DOHH2 (cell line): Measurements from ENCODE around the gene MSI1.
"Not testable (repeated sequence)": the region's sequence is repeated elsewhere in the genome, so short reads cannot be mapped to it uniquely, and the experiment has no call there.

ENCODE experiments used
- H3F3A ChIP-seq: fragments of 200-600 bp; sonication (generic), shearing (Covaris generic); 2 replicates; pipeline ENCODE4 v1.6.0; 2016; ENCODE audit warnings: antibody characterized with exemption, mild to moderate bottlenecking; ENCODE audit not compliant: control insufficient read depth, insufficient read depth
- H3K27ac ChIP-seq: fragments of 200-600 bp; sonication (generic); 2 replicates; pipeline ENCODE4 v1.5.1; 2014; ENCODE audit warnings: low read depth, mild to moderate bottlenecking, low read length, moderate library complexity
- H3K27me3 ChIP-seq: fragments of 200-600 bp; sonication (generic); 2 replicates; pipeline ENCODE4 v1.6.1; 2014; ENCODE audit warnings: mild to moderate bottlenecking, low read length, mixed read lengths; ENCODE audit not compliant: control insufficient read depth
- H3K36me3 ChIP-seq: fragments of 200-600 bp; sonication (generic); 2 replicates; pipeline ENCODE4 v1.6.1; 2014; ENCODE audit warnings: mild to moderate bottlenecking, low read length, moderate library complexity, mixed read lengths; ENCODE audit not compliant: control insufficient read depth
- H3K4me1 ChIP-seq: fragments of 200-600 bp; sonication (generic); 2 replicates; pipeline ENCODE4 v1.6.1; 2014; ENCODE audit warnings: mild to moderate bottlenecking, low read length, mixed read lengths; ENCODE audit not compliant: control insufficient read depth
- H3K4me2 ChIP-seq: fragments of 200-600 bp; sonication (generic); 2 replicates; pipeline ENCODE4 v1.6.0; 2014; ENCODE audit warnings: mild to moderate bottlenecking, low read length, moderate library complexity
- H3K4me3 ChIP-seq: fragments of 200-600 bp; sonication (generic); 2 replicates; pipeline ENCODE4 v1.5.1; 2014; ENCODE audit warnings: mild to moderate bottlenecking, low read length, mixed read lengths
- H3K79me2 ChIP-seq: fragments of 200-600 bp; sonication (generic); 2 replicates; pipeline ENCODE4 v1.6.1; 2014; ENCODE audit warnings: mild to moderate bottlenecking, low read length, mixed read lengths; ENCODE audit not compliant: control insufficient read depth
- H3K9me2 ChIP-seq: fragments of 200-600 bp; sonication (generic); replicated peaks from 2 replicates; pipeline ENCODE4 v1.6.1; 2014; ENCODE audit warnings: mild to moderate bottlenecking, low read length, mixed read lengths; ENCODE audit not compliant: control insufficient read depth
- H3K9me3 ChIP-seq: fragments of 200-600 bp; sonication (generic); 2 replicates; pipeline ENCODE4 v1.6.1; 2014; ENCODE audit warnings: antibody characterized with exemption, low read length, mixed read lengths; ENCODE audit not compliant: control insufficient read depth, insufficient read depth
- H4K20me1 ChIP-seq: fragments of 200-600 bp; sonication (generic); 2 replicates; pipeline ENCODE4 v1.6.0; 2014; ENCODE audit warnings: low read depth, mild to moderate bottlenecking, antibody characterized with exemption, low read length, moderate library complexity; ENCODE audit not compliant: control insufficient read depth, insufficient read depth
- EZH2phosphoT487 ChIP-seq: fragments of 200-600 bp; sonication (generic); IDR thresholded peaks from 2 replicates; pipeline ENCODE4 v1.6.1; 2017; ENCODE audit warnings: borderline replicate concordance, mild to moderate bottlenecking, antibody characterized with exemption, low read length, moderate library complexity, mixed read lengths
- TF ChIP-seq, protein P1 (sequence below): fragments of 200-600 bp; sonication (generic); IDR thresholded peaks from one replicate; pipeline ENCODE4 v1.5.1; 2014; ENCODE audit warnings: antibody characterized with exemption, mild to moderate bottlenecking, low read depth, low read length; ENCODE audit not compliant: poor library complexity, severe bottlenecking

MSI1 gene

DNA sequence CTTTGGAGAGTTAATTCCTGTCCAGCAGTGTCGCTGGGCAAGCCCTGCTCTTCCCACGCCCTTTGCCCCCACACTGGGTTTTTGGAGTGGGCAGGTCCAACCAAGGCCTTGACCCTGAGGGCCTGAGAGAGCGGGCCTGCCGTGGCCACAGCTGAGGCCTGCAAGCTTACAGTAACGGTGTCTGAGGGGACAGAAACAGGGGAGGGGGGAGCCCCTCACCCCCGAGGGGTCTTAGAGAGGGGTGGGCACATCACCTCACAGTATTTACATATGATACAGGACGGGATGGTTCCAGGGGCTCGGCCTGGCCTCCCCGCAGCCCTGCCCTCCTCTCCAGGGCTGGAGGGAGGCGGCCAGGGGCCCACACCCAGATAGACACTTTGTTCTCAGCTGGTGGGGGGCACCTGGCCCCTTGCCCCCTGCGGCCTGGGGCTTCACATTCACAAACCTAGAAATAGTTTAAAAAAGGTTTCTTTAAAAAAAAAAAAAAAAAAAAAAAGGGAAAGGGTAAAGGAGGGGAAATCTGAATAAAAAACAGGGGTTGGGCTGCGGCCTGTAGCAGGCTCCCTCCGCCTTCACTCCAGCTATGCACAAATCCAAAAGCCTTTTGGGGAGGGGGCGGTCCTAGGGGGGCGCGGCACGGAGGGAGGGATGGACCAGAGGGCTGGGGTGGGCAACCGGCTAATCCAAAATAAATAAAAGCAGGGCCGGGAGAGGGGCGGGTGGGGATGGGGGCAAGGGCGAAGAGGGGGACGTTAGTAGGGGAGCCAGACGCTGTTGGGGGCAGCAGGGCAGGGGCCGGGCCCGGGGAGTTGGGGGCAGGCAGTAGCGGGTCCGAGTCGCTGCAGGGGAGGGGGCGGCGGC, 26.6 kb downstream of the MSI1 start:
- no peaks in the 10 kb centered on the region for H3F3A ChIP-seq
- H4K20me1 ChIP-seq, result no peaks in the 10 kb centered on the region
- H3K4me2 ChIP-seq, result no peak overlapping the region
- no peak overlapping the region for H3K27ac ChIP-seq
- TF ChIP-seq, protein P1, sequence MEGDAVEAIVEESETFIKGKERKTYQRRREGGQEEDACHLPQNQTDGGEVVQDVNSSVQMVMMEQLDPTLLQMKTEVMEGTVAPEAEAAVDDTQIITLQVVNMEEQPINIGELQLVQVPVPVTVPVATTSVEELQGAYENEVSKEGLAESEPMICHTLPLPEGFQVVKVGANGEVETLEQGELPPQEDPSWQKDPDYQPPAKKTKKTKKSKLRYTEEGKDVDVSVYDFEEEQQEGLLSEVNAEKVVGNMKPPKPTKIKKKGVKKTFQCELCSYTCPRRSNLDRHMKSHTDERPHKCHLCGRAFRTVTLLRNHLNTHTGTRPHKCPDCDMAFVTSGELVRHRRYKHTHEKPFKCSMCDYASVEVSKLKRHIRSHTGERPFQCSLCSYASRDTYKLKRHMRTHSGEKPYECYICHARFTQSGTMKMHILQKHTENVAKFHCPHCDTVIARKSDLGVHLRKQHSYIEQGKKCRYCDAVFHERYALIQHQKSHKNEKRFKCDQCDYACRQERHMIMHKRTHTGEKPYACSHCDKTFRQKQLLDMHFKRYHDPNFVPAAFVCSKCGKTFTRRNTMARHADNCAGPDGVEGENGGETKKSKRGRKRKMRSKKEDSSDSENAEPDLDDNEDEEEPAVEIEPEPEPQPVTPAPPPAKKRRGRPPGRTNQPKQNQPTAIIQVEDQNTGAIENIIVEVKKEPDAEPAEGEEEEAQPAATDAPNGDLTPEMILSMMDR, result no peak
- TF ChIP-seq EZH2phosphoT487, result no peak
- no peaks in the 10 kb centered on the region for H3K27me3 ChIP-seq
- H3K9me3 ChIP-seq, result peaks cover 10% of the 10 kb centered on the region
- no peaks in the 10 kb centered on the region for H3K79me2 ChIP-seq
- H3K4me1 ChIP-seq, result no peaks in the 10 kb centered on the region
- no peak overlapping the region for H3K4me3 ChIP-seq
- H3K36me3 ChIP-seq, result no peaks in the 10 kb centered on the region
- no peaks in the 10 kb centered on the region for H3K9me2 ChIP-seq

- peaks cover 23% of the 10 kb centered on the region for H3K9me3 ChIP-seq
- H3K79me2 ChIP-seq, result no peaks in the 10 kb centered on the region
- no peaks in the 10 kb centered on the region for H3K36me3 ChIP-seq
- H3F3A ChIP-seq, result no peaks in the 10 kb centered on the region
- no peaks in the 10 kb centered on the region for H4K20me1 ChIP-seq
- H3K27ac ChIP-seq, result no peak overlapping the region
- H3K4me3 ChIP-seq, result no peak overlapping the region
- H3K4me2 ChIP-seq, result no peak overlapping the region
- no peak for TF ChIP-seq EZH2phosphoT487
- TF ChIP-seq, protein P1, result no peak
- no peaks in the 10 kb centered on the region for H3K27me3 ChIP-seq
- H3K9me2 ChIP-seq, result no peaks in the 10 kb centered on the region
- no peaks in the 10 kb centered on the region for H3K4me1 ChIP-seq
These were observed 29.7 kb downstream of the MSI1 start for GRCh38 chr12:120339256-120339655.

DNA sequence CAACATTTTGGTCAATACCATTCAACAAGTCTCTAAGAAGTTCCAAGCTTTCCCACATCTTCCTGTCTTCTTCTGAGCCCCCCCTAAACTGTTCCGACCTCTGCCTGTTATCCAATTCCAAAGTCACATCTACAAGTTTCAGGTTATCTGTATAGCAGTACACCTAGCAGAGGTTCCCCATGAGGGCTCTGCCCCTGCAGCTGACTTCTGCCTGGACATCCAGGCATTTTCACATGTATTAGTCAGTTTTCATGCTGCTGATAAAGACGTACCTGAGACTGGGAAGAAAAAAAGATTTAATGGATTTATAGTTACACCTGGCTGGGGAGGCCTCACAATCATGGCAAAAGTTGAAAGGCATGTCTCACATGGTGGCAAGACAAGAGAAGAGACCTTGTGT, 31.2 kb downstream of the MSI1 start:
- Histone ChIP-seq H3K9me2 (no peaks in the 10 kb centered on the region), H3K27me3 (no peaks in the 10 kb centered on the region), H3K27ac (no peak overlapping the region), H3K4me1 (no peaks in the 10 kb centered on the region), H3K36me3 (no peaks in the 10 kb centered on the region), H3K4me2 (no peak overlapping the region), H3K4me3 (no peak overlapping the region), H3K9me3 (peaks cover 23% of the 10 kb centered on the region), H3K79me2 (no peaks in the 10 kb centered on the region), H3F3A (no peaks in the 10 kb centered on the region), H4K20me1 (no peaks in the 10 kb centered on the region)
- no peak for TF ChIP-seq EZH2phosphoT487
- TF ChIP-seq, protein P1, result no peak

DNA sequence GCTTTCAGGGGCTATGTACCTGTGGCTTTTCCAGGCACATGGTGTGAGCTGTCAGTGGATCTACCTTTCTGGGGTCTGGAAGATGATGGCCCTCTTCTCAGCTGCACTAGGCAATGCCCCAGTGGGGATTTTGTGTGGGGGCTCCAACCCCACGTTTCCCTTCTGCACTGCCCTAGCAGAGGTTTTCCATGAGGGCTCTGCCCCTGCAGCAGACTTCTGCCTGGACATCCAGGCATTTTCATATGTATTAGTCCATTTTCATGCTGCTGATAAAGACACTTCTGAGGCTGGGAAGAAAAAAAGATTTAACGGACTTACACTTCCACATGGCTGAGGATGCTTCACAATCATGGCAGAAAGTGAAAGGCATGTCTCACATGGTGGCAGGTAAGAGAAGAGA, 32.6 kb downstream of the MSI1 start:
- H3K27ac ChIP-seq, H3K27me3 ChIP-seq, H3F3A ChIP-seq, H3K79me2 ChIP-seq, H3K36me3 ChIP-seq, H4K20me1 ChIP-seq, H3K9me2 ChIP-seq, H3K4me3 ChIP-seq, H3K4me1 ChIP-seq, H3K4me2 ChIP-seq: not testable (repeated sequence)
- peaks cover 23% of the 10 kb centered on the region for H3K9me3 ChIP-seq
